Mesendoderm (in vitro differentiated cells): Measurements from ENCODE around the gene TAF6L.
"Not testable (repeated sequence)": the region's sequence is repeated elsewhere in the genome, so short reads cannot be mapped to it uniquely, and the experiment has no call there.

ENCODE experiments used
- DNase-seq: peaks from one replicate; pipeline ENCODE4 v3.0.0; 2013
- H2AK5ac ChIP-seq: 2 replicates; pipeline ENCODE4 v1.6.1; 2013; ENCODE audit warnings: low read length, inconsistent platforms
- H2BK120ac ChIP-seq: 2 replicates; pipeline ENCODE4 v1.6.1; 2013; ENCODE audit warnings: low read depth, mild to moderate bottlenecking, low read length, moderate library complexity, mixed read lengths
- H2BK15ac ChIP-seq: replicated peaks from 2 replicates; pipeline ENCODE4 v1.6.1; 2013; ENCODE audit warnings: low read depth, mild to moderate bottlenecking, moderate library complexity
- H2BK5ac ChIP-seq: 2 replicates; pipeline ENCODE4 v1.6.1; 2013; ENCODE audit warnings: low read length, inconsistent platforms
- H3K18ac ChIP-seq: 2 replicates; pipeline ENCODE4 v1.6.1; 2013; ENCODE audit warnings: mild to moderate bottlenecking, low read length, mixed read lengths
- H3K23ac ChIP-seq: one replicate; pipeline ENCODE4 v1.6.1; 2013; ENCODE audit warnings: low read length
- H3K27ac ChIP-seq: 2 replicates; pipeline ENCODE4 v1.5.1; 2013; ENCODE audit warnings: low read depth, mild to moderate bottlenecking, inconsistent platforms, low read length, moderate library complexity
- H3K27me3 ChIP-seq: 2 replicates; pipeline ENCODE4 v1.6.1; 2013; ENCODE audit warnings: low read length, control low read depth, mild to moderate bottlenecking, inconsistent platforms; ENCODE audit not compliant: insufficient read depth, poor library complexity
- H3K36me3 ChIP-seq: 2 replicates; pipeline ENCODE4 v1.6.1; 2013; ENCODE audit warnings: low read length, inconsistent platforms; ENCODE audit not compliant: control insufficient read depth, insufficient read depth
- H3K4ac ChIP-seq: one replicate; pipeline ENCODE4 v1.6.1; 2013; ENCODE audit warnings: low read depth, mild to moderate bottlenecking, low read length, moderate library complexity
- H3K4me1 ChIP-seq: 2 replicates; pipeline ENCODE4 v1.6.1; 2013; ENCODE audit warnings: low read depth, low read length, inconsistent platforms; ENCODE audit not compliant: control insufficient read depth
- H3K4me2 ChIP-seq: 2 replicates; pipeline ENCODE4 v1.6.1; 2013; ENCODE audit warnings: low read length
- H3K4me3 ChIP-seq: 2 replicates; pipeline ENCODE4 v1.5.1; 2013; ENCODE audit warnings: mild to moderate bottlenecking, low read length
- H3K56ac ChIP-seq: one replicate; pipeline ENCODE4 v1.6.1; 2013; ENCODE audit warnings: low read length
- H3K79me1 ChIP-seq: 2 replicates; pipeline ENCODE4 v1.6.1; 2013; ENCODE audit warnings: low read length, inconsistent platforms
- H3K79me2 ChIP-seq: 2 replicates; pipeline ENCODE4 v1.6.1; 2013; ENCODE audit warnings: mild to moderate bottlenecking, low read length; ENCODE audit not compliant: control insufficient read depth, insufficient read depth
- H3K9ac ChIP-seq: 2 replicates; pipeline ENCODE4 v1.6.1; 2013; ENCODE audit warnings: low read length, inconsistent platforms
- H4K5ac ChIP-seq: one replicate; pipeline ENCODE4 v1.6.1; 2013; ENCODE audit warnings: low read length
- H4K8ac ChIP-seq: one replicate; pipeline ENCODE4 v1.6.1; 2013; ENCODE audit warnings: low read depth, mild to moderate bottlenecking, control low read depth, low read length, moderate library complexity
- WGBS: extraction: QIAGEN DNeasy Blood & Tissue Kit; methylation state at CpG from one replicate; pipeline ENCODE4 v1.1.7; 2013; ENCODE audit warnings: low lambda C conversion rate, missing lambda C conversion rate; ENCODE audit not compliant: insufficient coverage; ENCODE audit errors: extremely low coverage; 5-methylcytosine and 5-hydroxymethylcytosine counted together

Gene TAF6L

GRCh38 chr11:62726915-62727164 is 44.4 kb upstream of the TAF6L start:
- no peak overlapping the region for H4K5ac ChIP-seq
- H3K4me1 ChIP-seq = peaks cover 3% of the 10 kb centered on the region
- no peak overlapping the region for H2AK5ac ChIP-seq
- peak overlapping the region; percentile 77 for H3K18ac ChIP-seq
- no peak overlapping the region for H2BK120ac ChIP-seq
- no CpG with 5 or more reads among the region's 37 CpGs for WGBS
- no peak overlapping the region for H4K8ac ChIP-seq
- no peak for DNase-seq
- H3K36me3 ChIP-seq = peaks cover 17% of the 10 kb centered on the region
- H2BK15ac ChIP-seq = no peak overlapping the region
- H3K27ac ChIP-seq = peak overlapping the region; percentile 93
- H3K27me3 ChIP-seq = no peaks in the 10 kb centered on the region
- H3K9ac ChIP-seq = peak overlapping the region; percentile 94
- H3K23ac ChIP-seq = peak overlapping the region; percentile 98
- no peak overlapping the region for H2BK5ac ChIP-seq
- H3K4me2 ChIP-seq = peak overlapping the region; percentile 94
- H3K79me1 ChIP-seq = peaks cover 14% of the 10 kb centered on the region
- peak overlapping the region; percentile 97 for H3K4ac ChIP-seq
- peak overlapping the region; percentile 58 for H3K4me3 ChIP-seq
- H3K56ac ChIP-seq = peak overlapping the region; percentile 100
- H3K79me2 ChIP-seq = peaks cover 57% of the 10 kb centered on the region

GRCh38 chr11:62727165-62727871 is 43.9 kb upstream of the TAF6L start, which contains the start of gene HNRNPUL2:
Gene HNRNPUL2 (minus strand): TSS chr11:62727457. CDS start chr11:62727156, 301 bp downstream.
- Histone ChIP-seq H4K8ac (peak within 1 kb of the TSS; percentile 17), H3K4ac (peak within 1 kb of the TSS; percentile 99), H3K79me2 (peaks cover 53% of the 10 kb centered on the region), H3K27ac (peak within 1 kb of the TSS; percentile 94), H3K23ac (peak within 1 kb of the TSS; percentile 98), H4K5ac (peak within 1 kb of the TSS; percentile 95), H2AK5ac (peak within 1 kb of the TSS; percentile 77), H3K79me1 (peaks cover 9% of the 10 kb centered on the region), H3K4me3 (peak within 1 kb of the TSS; percentile 81), H3K4me2 (peak within 1 kb of the TSS; percentile 100), H3K4me1 (peaks cover 3% of the 10 kb centered on the region), H3K56ac (peak within 1 kb of the TSS; percentile 100), H2BK5ac (peak within 1 kb of the TSS; percentile 97), H2BK15ac (no peak within 1 kb of the TSS), H2BK120ac (peak within 1 kb of the TSS; percentile 52), H3K36me3 (peaks cover 12% of the 10 kb centered on the region), H3K27me3 (no peaks in the 10 kb centered on the region), H3K18ac (peak within 1 kb of the TSS; percentile 98), H3K9ac (peak within 1 kb of the TSS; percentile 94)
- no CpG with 5 or more reads among the region's 72 CpGs for WGBS
- DNase-seq = peak; percentile 99

GRCh38 chr11:62727872-62728170 is 43.4 kb upstream of the TAF6L start:
- H3K4me3 ChIP-seq = peak overlapping the region; percentile 81
- peak overlapping the region; percentile 94 for H3K27ac ChIP-seq
- H3K36me3 ChIP-seq = peaks cover 7% of the 10 kb centered on the region
- H2BK15ac ChIP-seq = no peak overlapping the region
- H3K4ac ChIP-seq = peak overlapping the region; percentile 99
- peak overlapping the region; percentile 97 for H2BK5ac ChIP-seq
- no CpG with 5 or more reads among the region's 20 CpGs for WGBS
- peak overlapping the region; percentile 17 for H4K8ac ChIP-seq
- H2BK120ac ChIP-seq = no peak overlapping the region
- H3K79me1 ChIP-seq = peaks cover 5% of the 10 kb centered on the region
- peak overlapping the region; percentile 100 for H3K56ac ChIP-seq
- peak; percentile 99 for DNase-seq
- H3K23ac ChIP-seq = peak overlapping the region; percentile 97
- H3K4me1 ChIP-seq = peaks cover 3% of the 10 kb centered on the region
- peak overlapping the region; percentile 98 for H3K18ac ChIP-seq
- no peak overlapping the region for H2AK5ac ChIP-seq
- H3K27me3 ChIP-seq = no peaks in the 10 kb centered on the region
- peaks cover 51% of the 10 kb centered on the region for H3K79me2 ChIP-seq
- H4K5ac ChIP-seq = peak overlapping the region; percentile 95
- peak overlapping the region; percentile 100 for H3K4me2 ChIP-seq
- H3K9ac ChIP-seq = peak overlapping the region; percentile 94

GRCh38 chr11:62728171-62728988 is 42.8 kb upstream of the TAF6L start, which contains the start of gene TTC9C:
Gene TTC9C (plus strand): TSS chr11:62728486. CDS start chr11:62728849, 363 bp downstream.
- peak within 1 kb of the TSS; percentile 97 for H2BK5ac ChIP-seq
- H3K27ac ChIP-seq = peak within 1 kb of the TSS; percentile 94
- peak within 1 kb of the TSS; percentile 52 for H2BK120ac ChIP-seq
- H3K36me3 ChIP-seq = peaks cover 6% of the 10 kb centered on the region
- H4K5ac ChIP-seq = peak within 1 kb of the TSS; percentile 95
- WGBS = no CpG with 5 or more reads among the region's 29 CpGs
- peak within 1 kb of the TSS; percentile 100 for H3K4me2 ChIP-seq
- H3K4me3 ChIP-seq = peak within 1 kb of the TSS; percentile 81
- H3K56ac ChIP-seq = peak within 1 kb of the TSS; percentile 100
- peak within 1 kb of the TSS; percentile 98 for H3K18ac ChIP-seq
- peaks cover 51% of the 10 kb centered on the region for H3K79me2 ChIP-seq
- H2AK5ac ChIP-seq = peak within 1 kb of the TSS; percentile 77
- H3K4me1 ChIP-seq = peaks cover 3% of the 10 kb centered on the region
- H3K23ac ChIP-seq = peak within 1 kb of the TSS; percentile 97
- H3K4ac ChIP-seq = peak within 1 kb of the TSS; percentile 99
- DNase-seq = peak; percentile 91
- H4K8ac ChIP-seq = peak within 1 kb of the TSS; percentile 17
- no peak within 1 kb of the TSS for H2BK15ac ChIP-seq
- H3K79me1 ChIP-seq = peaks cover 5% of the 10 kb centered on the region
- no peaks in the 10 kb centered on the region for H3K27me3 ChIP-seq
- peak within 1 kb of the TSS; percentile 94 for H3K9ac ChIP-seq

- not testable (repeated sequence) for H2BK120ac ChIP-seq, H3K27ac ChIP-seq, H3K4me2 ChIP-seq, DNase-seq, H3K79me1 ChIP-seq, H3K56ac ChIP-seq, H4K8ac ChIP-seq, H3K18ac ChIP-seq, H4K5ac ChIP-seq, H3K4me1 ChIP-seq, H3K4ac ChIP-seq, H2BK15ac ChIP-seq, H3K23ac ChIP-seq, H3K36me3 ChIP-seq, H3K27me3 ChIP-seq, H2AK5ac ChIP-seq, H3K4me3 ChIP-seq, H2BK5ac ChIP-seq
- Histone ChIP-seq H3K79me2 (peaks cover 34% of the 10 kb centered on the region), H3K9ac (peak overlapping the region; percentile 27)
- WGBS = no CpG with 5 or more reads among the region's 14 CpGs
Measured at GRCh38 chr11:62730076-62730475, 41.1 kb upstream of the TAF6L start.
